Activated T-helper 9 cell treated with anti-CD3 and anti-CD28 coated beads, Interleukin-2, amount 50 U/mL, for 16 hours (primary cell): ENCODE data around the gene GSG1L.

Source experiments
- DNase-seq: peaks from one replicate; pipeline ENCODE4 v3.0.0-alpha.2; 2020; ENCODE audit warnings: low read depth

Gene GSG1L

DNA sequence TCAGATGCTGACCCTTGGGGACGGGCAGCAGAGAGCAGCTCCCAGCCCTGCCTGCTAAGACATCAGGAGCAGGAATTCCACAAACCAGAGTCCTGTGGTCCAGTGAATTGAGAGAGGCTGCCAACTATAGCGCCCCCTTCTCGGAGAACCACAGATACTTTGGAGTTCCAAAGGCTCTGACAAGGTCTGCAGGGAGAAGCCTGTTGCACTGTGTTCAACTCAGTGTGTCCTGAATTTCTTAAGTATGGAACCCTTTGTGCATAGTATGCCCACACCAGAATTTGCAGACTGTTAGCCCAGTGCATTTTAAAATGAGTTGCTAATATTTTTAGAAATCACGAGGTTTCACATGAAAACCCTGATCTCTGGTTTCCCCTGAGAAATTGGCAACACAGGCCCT is 290.2 kb downstream of the GSG1L start:
- DNase-seq, result no peak

DNA sequence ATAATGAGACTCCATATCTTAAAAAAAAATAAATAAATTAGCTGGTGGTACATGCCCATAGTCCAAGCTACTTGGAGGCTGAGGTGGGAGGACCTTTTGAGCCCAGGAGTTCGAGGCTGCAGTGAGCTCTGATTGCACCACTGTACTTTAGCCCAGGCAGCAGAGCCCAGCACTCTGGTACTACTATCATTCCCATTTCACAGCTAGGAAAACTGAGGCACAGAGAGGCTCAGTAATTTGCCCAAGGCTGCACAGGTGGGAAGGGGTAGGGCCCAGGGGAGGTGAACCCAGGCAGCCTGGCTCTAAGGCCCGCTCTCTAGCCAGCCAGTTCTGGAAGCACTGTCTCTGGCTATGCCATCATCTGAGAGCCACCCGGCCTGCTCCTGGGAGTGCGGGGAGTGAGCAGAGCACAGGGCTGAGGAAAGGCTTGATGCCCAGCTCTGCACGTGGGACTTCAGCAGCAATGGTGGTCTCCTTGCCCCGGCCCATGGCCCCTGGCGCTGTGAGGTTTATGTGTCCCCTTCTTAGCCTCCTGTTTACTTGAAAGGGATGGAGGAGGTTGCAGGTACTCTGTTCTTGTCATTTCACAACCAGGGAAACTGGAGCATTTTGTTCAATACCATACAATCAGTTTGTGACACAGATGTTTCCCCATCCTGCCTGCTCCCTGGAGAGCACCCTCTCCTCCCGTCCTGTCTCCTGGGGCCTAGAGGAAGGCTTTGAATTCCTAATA is 291.3 kb downstream of the GSG1L start:
- DNase-seq, result no peak

DNA sequence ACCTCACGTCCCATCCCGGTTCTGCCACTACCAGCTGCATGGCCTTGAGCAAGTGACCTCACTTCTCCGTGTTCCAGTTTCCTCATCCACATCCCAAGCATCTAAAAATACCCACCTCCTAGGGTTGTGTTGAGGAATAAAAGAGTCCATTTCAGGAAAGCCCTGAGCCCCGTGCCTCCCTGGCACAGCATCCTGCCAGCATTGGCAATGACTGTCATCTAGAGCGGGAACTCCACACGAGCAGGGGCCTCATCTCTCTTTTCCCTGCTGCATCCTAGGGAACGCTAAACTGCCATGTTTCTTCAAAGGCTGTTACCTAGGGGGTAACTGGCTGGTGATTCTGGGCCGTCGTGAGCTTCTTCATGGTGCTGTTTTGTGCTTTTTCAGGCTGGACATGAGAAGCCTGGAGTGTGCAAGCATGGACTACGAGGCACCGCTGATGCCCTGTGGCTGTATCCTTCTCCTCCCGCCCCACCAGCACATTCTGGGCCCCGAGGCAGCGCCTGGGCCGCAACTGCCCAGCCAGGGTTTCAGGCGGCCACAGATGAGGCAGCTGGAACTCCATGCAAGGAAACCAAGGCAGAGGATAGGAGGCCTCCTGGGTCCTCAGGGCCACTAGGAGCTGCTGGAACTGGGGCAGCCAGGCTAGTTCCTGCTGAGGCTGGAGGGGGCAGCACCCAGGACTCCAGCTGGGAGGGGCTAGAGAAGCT is 292.2 kb downstream of the GSG1L start:
- no peak for DNase-seq

DNA sequence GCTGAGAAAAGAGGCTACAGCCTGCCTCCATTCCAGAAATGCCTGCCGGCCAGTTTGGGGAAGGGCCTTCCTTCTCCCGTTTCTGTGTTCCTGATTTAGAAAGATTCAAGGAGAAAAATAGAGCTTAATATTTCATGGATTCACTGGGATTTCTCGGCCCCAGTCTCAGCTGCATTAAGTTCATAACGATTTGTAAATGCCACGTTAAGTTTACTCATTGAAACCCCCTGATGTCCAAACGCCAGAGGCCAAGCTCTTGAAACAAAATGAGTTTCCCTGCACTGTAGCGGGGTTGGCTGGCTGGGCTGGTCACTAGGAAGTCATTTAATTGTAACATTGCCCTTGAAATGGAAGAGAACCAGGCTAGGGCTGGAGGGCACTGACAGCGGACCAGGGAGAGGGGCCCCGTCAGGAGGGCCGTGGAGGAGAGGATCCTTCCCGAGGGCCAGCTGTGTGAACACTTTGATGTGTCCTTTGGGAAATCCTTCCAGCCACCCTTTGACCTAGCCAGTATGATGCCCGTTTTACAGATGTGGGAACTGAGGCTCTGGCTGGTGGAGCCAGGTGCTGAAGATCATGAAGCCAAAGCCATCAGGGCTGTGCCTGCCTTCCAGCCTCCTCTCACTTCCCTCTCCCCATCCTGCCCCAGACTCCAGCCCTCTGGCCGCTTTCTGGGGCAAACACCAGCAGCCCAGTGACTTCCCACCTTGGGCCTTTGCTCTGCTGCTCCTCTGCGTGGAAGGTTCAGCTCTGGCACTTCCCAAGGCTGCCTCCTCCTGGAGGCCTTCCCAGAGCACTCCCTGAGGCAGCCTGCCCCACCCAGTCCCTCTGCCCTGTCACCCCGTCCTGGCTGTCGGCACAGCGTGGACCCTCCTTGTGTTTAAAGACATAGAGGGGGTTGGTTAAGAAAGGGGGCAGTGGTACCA is 293.0 kb downstream of the GSG1L start:
- no peak for DNase-seq

DNA sequence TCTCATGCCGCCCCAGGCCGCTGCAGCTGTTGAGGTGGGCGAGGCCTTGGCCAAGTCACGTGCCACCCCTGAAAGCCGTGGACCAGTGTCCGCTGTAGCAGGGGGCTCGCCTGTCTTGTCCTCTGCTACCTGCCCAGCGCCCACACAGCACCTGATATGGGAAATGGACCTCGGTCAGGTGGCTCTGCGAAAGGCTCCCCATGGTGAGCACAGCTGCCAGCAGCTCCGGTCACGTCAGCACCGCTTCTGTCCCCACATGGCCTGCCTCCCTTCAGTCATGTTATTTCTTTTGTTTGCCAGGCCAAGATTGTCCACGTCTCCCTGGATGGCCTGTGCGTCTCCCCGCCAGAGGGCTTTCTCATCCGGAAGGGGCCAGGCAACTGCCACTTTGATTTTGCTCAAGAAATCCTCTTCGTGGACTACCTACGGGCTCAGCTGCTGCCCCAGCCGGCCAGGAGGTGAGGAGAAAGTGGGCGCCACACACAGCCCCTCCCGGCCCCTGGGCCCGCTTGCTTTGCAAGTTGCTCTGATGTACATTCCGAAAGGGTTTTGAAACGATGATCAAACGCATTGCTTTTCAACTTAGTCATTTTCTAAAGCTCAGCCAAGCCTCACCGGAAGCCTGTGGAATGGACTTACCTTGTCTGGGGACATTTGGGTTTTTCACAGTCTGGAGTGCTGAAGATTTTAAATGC is 293.8 kb downstream of the GSG1L start:
- no peak for DNase-seq

DNA sequence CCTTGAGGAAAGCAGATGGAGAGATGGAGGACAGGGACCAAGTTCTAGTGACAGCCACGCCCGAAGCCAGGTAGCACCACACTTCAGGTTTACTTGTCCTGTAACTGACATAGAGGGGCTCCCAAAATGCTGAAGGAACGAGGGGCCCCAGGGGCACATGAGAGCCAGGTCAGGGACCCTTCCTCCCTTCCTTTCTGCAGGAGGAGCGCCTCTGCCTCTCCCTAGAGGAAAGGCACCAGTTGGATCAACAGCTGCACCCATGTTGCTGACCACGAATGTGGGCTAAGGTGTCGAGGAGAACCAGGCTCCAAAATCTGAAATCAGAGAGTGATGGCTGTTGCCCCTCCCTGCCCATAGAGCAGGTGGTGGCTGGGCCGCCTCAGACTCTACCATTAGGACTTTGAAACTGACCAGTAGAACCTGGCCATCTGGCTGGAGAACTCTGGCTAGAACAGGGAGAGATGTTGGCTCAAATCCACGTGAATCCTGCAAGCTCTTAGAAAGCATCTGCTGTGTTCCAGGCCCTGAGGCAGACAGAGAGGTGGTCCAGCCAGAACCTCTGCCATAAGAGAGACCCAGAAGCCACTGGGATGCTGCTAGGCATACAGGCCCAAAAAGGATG is 294.8 kb downstream of the GSG1L start:
- no peak for DNase-seq

DNA sequence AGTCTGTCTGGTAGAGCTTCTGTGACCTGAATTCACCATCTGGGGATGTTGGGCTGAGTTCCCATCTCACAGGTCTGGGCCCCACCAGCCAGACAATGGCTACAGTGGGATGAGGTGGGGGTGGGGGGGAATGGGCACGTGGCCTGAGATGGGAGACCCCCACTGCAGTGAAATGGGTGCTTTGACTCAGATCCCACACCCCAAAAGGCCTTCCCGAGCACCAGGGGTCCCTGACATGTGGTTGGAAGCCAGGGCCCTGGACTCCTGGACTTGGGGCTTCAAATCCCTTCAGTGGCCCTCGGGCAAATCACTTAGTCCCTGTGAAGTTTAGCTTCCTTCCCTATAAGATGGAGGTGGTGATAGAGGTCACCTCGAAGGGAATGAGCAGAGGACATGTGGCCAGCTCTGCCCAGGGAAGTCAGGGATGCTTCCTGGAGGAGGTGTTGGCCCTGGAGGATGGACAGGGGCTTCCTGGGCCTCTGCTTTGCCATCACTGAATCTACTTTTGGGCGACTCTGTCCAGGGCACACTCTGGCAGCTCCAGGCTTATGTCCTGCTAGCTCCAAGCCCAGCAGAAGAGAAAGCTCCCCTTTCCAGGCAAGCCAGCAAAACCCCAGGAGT is 295.4 kb downstream of the GSG1L start:
- DNase-seq, result no peak

DNA sequence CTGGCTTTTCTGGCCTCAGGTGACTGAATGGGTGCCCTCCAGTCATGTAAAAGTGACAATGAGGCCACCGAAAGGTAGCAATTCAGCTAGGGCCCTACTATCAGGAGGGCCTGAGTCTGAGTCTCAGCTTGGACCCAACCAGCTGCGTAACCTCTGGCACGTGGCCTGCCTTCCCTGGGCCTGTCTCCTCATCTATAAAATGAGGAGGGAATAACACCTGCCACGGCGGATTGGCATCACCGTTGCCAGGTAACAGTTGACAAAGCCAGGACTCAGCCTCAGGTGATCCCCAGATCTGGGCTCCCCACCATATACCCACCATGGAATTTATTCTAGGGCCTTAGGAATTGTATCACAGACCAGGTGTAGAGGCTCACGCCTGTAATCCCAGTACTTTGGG is 296.4 kb downstream of the GSG1L start:
- no peak for DNase-seq

DNA sequence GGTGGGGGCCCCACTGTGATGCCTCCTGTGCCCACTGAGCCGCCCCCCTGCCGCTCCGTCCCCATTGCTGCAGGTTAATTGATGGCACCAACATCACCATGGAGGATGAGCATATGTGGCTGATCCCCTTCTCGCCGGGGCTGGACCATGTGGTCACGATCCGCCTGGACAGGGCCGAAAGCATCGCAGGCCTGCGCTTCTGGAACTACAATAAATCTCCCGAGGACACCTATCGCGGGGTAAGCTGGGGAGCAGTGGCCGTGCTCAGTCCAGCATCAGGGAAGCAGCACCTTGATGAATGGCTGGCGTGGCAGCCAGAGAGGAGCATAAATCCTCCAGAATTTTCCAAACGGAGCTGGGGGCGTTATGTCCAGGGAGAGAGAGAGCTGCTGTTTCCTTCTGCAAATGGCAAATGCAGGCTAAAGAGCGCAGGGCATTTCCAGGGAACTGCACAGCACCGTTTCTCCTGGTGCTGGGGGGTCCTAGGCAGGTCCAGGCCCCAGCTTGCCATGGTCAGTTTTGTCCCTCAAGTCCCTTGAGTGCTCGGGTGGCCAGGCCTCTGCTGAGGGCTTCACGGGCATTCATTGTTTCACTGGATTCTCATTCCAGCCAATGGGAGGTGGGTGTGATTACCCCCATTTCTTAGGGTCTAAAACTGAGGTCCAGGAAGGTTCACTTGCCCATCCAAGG is 297.1 kb downstream of the GSG1L start:
- no peak for DNase-seq

DNA sequence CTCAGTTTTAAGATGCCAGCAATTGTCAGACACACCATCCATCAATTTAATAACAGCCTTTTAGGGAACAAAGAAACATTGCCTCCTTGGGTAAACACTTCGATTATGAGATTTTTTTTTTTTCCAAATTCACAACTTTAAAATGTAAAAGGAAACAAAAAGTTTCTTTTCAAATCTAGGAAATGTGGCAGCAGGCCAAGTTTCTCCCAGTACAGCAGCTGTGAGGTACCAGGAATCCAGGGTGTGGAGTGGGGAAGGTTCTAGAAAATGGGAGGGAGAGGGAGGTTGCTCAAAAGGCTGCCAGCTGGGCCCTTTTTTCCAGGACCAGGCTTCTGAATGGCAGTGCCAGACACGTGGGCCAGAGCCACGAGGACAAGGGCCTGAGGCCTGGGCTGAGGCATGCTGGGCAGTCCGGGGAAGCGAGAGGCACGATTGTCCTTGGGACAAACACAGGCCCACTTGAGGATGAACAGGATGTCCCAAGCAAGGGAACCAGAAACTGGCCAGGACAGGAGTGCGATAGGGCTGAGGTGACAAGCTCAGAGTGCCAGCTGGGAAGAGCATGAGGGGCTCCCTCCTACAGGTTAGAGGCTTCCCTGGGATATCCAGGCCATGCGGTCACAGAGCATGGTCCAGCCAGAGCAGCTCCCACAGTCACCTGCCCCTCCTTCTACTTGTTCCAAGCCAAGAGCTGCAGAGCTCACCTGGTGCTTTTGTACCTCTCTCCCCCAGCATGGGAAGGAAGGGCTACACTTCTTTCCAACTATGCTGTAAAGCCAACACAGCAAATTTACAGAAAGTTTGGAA is 298.4 kb downstream of the GSG1L start:
- DNase-seq, result no peak

DNA sequence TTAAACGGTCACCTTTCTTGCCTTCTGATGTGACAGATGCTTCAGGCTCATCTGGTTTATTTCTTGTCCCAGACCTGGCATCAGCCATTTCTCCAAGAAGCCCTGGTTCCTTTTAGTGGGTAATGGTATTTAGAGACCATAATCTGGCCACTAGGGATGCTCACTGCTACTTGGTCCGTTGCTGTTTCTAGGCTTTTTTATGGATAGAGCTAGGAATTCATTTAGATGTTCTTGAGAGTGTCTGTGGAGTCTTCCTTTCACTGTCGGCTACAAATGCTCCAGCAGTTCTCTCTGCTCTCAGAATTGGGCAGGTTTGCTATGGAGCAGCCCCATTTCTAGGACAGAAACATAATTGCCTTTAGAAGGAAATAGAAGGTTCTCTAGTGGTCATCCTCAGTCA is 299.1 kb downstream of the GSG1L start:
- DNase-seq, result no peak

DNA sequence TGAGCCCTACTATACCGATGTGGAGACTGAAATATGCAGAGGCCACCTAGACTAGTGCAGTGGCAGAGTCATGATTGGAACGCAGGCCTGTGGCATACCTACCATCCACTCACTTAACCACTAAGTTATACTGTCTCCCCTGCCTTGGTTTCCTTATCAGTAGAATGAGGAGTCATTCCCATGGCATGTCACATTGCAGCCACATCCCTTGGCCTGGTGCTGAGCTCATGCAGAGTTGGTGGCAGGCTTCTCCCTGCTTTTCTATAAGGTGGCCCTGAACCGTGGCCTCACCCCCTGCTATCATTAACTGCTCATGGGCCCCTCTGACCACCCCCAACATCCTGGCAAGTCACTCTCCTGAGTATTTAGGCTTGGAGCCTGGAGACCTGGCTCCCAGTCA is 301.1 kb downstream of the GSG1L start:
- no peak for DNase-seq

DNA sequence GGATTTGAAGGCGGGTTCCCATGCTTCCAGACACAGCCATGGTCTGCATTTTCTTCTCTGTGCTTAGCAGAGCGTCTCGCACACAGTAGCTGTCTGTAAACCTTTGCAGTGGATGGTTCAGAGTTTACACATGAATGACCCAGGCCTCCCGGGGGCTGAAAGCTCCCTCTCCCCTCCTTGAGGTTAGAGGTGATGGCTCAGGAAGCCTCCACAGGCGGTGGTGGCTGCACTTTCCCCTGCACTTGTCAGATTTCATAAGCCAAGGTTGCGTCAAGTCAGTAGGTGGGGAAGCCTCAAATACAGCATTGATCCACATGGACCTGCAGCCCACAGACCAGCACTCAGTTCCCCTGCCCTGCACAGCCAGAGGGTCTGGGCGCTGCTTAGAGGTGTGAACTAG is 301.7 kb downstream of the GSG1L start:
- no peak for DNase-seq

DNA sequence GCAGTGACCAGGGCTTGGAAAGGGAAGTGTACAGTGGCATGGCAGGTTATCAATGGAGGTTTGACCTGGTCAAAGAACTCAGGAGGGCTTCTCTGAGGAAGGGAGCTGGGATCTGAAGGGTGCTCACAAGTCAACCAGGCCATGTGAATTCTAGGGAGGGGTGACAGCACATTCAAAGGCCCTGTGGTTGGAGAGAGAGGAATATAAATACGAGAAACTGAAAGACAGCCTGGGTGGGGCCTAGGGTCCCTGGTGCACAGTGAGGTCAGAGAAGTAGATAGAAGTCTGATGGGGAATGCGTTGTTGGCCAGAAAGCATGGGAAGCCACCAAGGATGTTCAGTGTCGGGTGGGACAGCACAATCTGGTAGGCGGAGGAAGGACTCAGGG is 302.7 kb downstream of the GSG1L start:
- DNase-seq, result no peak

DNA sequence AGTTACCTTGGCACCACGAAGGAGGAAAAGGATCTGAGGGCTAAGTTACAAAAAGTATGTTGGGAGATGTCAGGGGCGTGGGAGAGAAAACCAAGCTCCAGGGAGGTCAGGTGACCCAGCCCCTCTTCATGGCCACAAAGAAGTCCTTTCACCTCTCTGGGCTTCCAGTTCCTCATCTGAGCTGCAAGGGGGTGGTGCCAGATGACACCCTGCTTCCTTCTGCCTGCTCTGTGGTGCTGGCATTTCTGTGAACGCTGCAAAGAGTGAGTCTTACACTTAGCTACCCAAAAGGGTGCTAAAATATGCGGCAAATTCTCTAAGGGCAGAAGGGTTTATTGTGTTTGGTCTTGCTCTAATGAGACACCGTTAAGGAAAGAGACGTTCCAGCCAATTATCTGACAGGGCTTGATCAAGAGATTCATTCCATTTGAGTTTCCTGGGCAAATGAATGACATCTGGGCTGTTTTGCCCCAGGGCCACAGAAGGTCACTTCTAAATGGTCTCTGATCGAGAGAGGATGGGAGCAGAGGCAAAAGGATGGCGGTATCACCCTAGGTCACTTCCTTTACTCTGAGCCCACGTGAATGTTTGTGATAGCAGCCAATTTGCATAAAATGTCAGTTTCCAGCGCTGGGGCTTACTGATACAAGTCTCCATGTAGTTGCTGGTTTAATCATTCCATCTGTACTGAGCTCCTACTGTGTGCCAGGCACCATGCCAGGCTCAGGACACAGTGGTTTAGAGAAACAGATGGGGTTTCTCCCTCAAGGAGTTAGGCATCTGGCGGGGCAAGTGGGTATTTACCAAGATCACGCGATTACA is 303.3 kb downstream of the GSG1L start:
- DNase-seq, result no peak

DNA sequence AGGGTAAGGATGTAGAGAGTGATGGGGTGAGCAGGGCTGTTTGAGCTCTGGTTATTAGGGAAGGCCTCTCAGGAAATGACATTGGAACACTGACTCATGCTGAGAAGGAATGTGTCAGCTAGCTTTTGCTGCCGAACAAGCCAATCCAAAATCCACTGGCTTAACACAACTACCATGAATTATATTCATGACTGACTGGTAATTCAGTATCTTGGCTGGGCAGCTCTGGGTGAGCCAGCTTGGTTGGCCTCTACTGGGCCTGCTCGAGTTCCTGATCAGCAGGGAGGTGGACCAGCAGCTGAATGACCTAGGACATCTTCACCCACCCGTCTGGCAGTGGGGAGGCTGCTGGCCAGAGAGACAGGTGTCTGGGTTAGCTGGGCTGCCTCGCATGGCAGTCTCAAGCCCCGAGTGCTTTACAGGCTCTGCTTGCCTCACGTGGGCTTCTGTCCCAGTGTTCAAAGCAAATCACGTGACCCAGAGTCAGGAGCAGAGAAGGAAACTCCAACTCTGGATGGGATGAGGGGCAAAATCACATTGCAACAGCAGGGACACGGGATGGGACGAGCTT is 304.1 kb downstream of the GSG1L start:
- DNase-seq, result no peak

DNA sequence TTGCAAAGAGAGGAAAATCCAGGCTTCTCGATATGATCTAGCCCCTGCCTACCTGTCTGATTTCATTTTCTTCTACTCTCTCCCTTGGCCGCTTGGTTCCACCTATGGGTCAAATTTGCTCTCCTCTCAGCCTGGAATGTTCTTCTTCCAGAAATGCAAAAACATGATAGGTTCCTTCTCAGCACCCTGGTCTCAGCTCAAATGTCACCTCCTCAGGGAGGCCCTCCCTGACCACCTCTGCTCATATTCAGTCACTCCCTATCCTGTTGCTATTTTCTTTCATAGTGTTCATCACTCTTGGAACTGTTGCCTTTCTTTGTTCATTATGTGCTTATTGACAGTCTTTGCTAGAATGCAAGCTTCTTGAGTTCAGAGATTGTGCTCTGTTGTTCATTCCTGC is 305.0 kb downstream of the GSG1L start:
- no peak for DNase-seq

DNA sequence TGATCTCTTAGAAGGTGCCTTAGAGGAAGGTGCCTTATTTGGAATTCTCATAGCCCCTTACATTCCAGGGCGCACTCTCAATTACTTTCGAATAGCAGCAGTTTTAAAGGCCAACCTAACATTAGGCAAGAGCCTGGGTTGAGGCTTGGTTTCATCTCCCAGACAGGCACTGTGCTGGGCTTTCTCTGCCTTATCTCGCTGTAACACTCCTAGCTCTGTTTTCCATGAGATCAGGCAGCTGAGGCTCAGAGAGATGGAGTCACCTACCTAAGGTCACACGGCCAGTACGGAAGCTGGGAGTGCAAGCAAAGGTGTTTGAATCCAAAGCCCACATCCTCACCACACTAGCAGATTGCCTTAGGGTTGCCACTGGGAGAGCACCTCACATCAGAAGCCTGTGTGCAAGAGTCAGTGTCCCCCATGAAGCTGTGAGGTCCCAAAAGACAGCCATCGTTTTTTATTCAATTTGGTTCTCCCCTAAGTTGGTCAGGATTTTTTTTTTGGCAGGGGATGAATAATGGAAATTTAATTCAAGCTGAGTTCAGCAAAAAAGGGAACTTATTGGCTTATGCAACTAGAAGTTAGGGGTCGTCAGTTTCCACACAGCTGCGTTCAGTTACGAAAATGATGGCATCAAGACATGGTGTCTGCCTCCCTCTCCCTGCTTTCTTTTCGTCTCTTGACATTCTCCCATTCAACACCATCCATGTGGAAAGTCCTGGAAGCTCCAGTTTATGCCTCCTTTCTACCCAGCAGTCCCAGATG is 307.1 kb downstream of the GSG1L start:
- no peak for DNase-seq
